Uterus (tissue), 2 donors: Measurements from ENCODE around the gene YPEL5.

Source experiments
- CTCF ChIP-seq, 4 experiments: fragments of 200-600 bp in 2 of 4; fragments of 450-650 bp in 2 of 4; sonication (generic) in 2 of 4; IDR thresholded peaks; one replicate each; pipeline ENCODE4 v1.5.1; 2016 to 2019; ENCODE audit warnings: antibody characterized with exemption in 4 of 4, mild to moderate bottlenecking in 2 of 4, moderate library complexity in 1 of 4
- POLR2A ChIP-seq, 2 donors: fragments of 450-650 bp; IDR thresholded peaks; one replicate each; pipeline ENCODE4 v1.6.1; 2016; ENCODE audit warnings: antibody characterized with exemption in 2 of 2, mild to moderate bottlenecking in 1 of 2, moderate library complexity in 1 of 2

GRCh38 chr2:30149513-30149912 lies 2.7 kb downstream of the YPEL5 start:
- TF ChIP-seq POLR2A (IDR thresholded peaks at IDR 0.05) (no peak), CTCF (IDR thresholded peaks at IDR 0.05) (no peak)
